Myocyte (in vitro differentiated cells): ENCODE measurements around the gene CLMN. TPM values are rescaled to one million over a fixed set of nuclear protein-coding genes. Genes with fewer than 3 reads are reported as not detected.

Experiments
- DNase-seq: peaks from one replicate; pipeline ENCODE4 v3.0.0-alpha.2; 2012; ENCODE audit warnings: low read depth
- total RNA-seq: library from RNA; depleted of rRNA; stranded (reverse); fragments of >200 nt; gene quantifications from 2 replicates; pipeline ENCODE4 v1.2.3, GENCODE V29; 2014

CLMN gene
- total RNA-seq, 1 donor from 2014 or later, result 0.99 TPM

- no peak for DNase-seq
These were observed 15.4 kb downstream of the CLMN start for GRCh38 chr14:95304342-95304741.

GRCh38 chr14:95303552-95303951 lies 16.2 kb downstream of the CLMN start:
- DNase-seq, result peak; percentile 25

DNA sequence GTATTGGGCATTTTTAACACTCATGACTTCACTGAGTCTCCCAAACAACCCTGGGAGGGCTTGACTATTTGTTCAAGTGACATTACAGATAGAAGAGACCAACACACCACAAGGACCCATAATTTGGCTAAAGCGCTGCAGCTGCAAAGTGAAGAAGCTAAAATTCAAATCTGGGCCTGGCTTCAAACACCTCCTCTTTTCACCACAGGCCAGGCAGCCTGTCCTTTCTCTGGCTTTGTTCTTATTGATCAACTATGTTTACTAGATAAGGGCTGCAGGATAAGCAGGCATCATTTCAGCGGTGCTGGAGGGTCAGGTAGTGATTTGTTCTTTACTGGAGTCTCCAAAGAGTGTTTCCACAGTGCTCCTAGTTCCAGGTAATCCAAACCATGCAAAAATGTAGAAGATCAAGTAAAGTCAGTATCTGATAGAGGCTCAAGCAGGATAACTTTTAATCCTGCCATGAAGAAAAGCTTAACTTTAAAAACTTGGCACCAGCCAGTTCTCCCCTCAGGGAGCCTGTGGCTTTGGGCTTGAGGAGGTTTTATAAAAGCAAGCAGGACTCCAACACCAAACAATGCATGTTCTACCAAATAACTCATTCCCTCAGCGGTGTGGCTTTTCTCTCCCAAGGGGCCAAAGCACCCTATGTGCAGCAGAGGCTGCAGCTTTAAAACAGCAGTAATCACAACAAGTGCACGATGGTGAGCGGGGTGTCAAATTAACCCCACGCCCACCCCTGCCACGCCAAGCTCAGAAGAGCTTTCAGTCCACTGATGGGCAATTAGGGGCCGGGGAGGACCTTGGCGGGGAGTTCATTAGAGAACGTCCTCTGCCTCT lies 16.8 kb downstream of the CLMN start:
- DNase-seq, result no peak

DNA sequence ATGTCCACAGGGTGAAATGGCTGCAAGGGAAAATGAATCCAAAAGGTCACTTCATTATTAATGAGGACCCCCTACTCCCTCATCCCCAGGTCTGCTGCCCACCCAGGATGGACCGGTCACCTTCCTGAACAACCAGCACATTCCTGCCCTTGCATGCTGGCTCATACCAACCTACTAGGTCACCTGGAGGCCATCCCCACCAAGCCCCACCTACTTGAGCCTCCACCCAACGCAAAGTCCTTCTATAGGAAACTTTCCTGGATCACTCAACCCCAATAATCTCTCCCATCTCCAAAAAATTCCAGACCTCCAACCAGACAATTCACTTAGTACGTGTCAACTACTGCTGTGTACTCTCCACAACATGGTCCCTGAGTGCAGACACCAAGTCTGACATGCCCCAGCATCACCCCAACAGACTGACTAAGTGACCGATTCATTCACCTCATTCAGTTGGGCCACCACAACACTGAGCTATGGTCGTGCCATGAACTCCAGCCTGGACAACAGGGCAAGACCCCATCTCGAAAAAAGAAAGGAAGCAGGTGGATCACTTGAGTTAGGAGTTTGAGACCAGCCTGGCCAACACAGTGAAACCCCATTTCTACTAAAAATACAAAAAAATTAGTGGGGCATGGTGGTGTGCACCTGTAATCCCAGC lies 18.1 kb downstream of the CLMN start:
- no peak for DNase-seq

DNA sequence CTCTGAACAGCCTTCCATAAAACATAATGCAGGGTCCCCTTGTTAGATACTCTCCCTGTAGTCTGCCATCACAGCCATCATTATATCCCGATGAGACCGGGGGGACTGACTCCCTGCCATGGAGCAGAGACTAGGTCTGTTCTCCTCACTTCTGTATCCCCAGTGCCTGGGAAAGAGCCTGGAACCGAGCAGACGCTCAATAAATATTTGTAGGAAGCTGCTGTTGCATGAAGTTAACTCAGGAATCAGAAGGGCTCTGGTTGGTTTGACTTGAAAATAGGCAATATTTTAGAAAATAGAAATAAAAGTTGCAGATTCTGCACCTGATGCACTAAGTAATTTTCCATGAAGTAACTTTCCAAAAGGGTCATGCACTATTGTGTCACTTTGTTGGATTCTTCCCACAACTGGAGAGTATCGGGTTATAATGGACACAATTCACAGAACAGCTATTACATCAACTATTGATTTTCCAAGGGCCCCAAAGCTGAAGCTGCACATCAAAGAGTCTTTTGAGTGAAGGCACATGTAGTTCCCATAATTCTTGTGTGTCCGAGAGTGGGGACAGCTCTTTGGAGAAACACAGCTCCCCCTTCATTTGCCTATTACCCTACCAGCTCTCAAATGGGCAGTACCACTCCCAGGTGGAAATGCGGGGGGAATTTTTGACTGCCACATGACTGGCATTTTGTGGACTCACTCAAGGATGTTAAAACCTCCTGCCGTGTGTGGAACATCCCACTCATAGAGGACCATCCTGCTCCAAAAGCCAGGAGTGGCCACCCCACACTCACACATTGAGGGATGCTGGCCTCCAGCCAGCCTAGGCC lies 18.8 kb downstream of the CLMN start:
- DNase-seq, result no peak

- DNase-seq, result no peak
These were observed 19.6 kb downstream of the CLMN start for GRCh38 chr14:95300002-95300696.

DNA sequence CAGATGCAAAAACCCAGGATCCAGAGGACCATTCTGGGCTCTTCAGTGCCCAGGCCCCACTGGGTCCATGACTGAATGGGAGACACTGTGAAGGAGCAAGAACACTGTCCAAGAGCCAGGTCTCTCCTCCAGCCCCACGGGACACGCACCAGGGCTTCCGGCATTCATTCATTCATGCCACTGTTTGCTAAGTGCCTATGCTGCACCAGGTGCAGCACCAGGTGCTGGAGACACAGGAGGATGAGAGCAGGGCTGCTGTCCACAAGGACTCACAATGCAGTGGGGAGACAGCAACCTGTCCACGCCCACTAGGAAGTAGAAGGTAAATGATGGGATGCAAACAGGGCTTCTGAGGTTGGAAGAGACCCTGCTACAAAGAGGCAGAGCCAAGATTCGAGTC lies 20.4 kb downstream of the CLMN start:
- DNase-seq, result no peak

DNA sequence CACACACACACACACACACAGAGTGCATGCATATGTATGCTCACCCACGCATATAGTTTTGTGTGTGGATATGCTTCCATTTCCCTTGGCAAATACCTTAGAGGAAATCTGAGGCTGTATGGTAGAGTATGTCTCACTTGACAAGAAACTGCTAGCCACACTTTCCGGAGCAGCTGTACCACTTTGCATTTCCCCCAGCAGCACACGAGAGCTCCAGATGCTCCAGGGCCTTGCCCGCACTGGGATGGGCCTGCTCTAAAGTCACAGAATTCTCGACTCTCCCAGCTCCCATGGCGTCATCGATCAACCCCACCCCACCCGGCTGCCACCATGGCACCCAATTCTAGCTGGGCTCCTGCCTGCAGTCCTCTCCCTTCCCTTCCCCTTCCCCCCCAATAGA lies 21.9 kb downstream of the CLMN start:
- no peak for DNase-seq

GRCh38 chr14:95296966-95297365 lies 22.7 kb downstream of the CLMN start:
- no peak for DNase-seq

- DNase-seq, result no peak
These were observed 23.9 kb downstream of the CLMN start for GRCh38 chr14:95295600-95296376.

- DNase-seq, result peak; percentile 55
These were observed 24.7 kb downstream of the CLMN start for GRCh38 chr14:95294834-95295599.

GRCh38 chr14:95294320-95294719 lies 25.4 kb downstream of the CLMN start:
- no peak for DNase-seq

DNA sequence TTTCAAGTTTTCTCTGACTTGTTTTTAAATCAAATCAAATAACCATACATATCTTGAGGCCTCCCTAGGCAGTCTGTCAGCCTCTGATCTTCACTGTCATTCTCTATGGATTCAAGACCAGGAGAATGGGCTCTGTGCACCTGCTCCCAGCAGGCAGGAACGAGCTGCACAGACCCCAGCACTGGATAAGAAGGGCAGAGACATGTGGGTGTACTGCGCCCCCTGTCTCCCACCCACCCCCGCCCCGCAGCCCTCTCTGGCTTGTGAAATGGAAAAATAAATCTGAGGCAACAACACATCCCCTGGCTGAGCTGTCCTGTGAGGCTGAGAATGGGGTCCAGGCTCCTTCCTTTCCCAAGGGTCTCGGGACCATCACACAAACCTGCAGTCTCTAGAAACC lies 26.3 kb downstream of the CLMN start:
- no peak for DNase-seq

DNA sequence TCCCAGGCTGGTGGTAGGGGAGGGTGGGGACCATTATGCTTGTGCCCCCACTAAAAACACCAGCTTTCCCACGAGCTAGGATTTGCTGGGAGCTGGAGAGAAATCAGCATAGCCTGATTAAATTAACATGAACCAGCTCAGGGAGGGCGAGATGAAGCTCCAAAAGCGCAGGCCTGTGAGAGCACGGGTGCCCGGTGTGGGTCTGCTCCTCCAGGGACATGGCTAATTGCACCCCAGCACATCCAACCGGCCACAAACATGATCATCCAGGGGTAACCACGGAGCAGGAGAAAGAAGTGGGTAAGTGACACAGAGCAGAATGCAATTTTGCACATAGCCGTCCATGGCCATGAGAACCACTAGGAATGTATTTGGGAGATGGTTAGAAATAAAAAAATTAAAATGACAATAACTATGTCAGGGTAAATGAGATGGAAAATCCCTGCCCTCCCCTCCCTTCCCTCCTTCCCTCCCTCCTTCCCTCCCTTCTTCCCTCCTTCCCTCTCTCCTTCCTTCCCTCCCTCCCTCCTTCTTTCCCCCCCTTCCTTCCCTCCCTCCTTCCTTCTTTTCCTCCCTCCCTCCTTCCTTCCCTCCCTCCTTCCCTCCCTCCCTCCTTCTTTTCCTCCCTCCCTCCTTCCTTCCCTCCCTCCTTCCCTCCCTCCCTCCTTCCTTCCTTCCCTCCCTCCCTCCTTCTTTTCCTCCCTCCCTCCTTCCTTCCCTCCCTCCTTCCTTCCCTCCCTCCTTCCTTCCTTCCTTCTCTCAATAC lies 26.9 kb downstream of the CLMN start:
- DNase-seq, result peak; percentile 36

DNA sequence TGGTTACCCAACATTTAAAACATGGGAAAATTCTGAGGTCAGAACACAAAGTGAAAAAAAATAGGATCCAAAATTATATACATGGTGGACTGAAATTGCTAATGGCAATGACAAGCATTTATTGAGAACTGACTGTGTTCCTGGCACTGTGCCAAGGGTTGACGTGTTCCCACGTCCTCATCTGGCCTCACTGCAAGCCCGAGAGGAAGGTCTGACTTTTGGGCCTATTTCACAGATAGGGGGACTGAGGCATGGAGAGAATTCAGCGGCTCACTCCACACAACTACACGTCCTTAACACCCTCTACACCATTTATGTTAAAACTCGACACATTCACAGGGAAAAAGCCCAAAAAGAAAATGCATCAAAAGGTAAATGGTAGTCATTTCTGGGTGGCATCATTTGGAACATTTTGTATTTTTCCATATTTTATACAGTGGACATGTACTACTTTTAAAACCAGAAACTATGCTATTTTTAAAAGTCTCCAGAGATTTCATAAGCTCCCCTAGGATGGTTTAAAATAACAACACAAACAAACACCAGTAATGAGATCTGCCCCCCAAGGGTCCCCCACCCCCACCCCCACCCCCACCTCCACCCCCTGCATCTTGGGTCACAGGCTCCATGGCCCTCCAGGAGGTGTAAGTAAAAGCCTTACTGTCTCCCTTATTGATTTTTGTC lies 27.7 kb downstream of the CLMN start:
- DNase-seq, result peak; percentile 37

DNA sequence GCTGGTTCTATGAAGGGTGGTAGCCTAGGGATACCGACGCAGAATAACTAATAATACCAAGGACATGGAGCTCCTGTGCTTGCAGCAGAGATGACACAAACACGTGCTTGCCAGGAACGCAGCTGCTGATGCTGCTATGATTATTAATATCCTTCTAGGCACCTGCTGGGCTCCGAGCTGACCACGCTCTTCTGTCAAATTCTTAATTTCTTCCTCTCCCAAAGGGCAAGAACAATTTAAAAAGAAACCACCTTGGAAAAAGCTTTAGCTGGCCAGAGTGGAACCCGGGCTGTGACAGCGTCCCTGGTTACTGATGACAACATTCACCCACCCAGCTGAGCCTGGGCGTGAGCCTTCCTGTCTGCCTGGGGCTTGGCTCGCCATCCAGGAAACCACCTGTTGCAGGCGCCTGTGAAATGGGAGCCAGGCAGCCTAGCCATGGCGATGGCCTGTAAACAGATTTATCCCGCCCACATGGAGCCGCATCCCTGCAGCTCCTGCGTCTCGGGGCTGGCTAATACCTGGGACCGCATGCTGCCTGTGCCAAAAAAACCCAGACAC lies 28.8 kb downstream of the CLMN start:
- DNase-seq, result peak; percentile 90

DNA sequence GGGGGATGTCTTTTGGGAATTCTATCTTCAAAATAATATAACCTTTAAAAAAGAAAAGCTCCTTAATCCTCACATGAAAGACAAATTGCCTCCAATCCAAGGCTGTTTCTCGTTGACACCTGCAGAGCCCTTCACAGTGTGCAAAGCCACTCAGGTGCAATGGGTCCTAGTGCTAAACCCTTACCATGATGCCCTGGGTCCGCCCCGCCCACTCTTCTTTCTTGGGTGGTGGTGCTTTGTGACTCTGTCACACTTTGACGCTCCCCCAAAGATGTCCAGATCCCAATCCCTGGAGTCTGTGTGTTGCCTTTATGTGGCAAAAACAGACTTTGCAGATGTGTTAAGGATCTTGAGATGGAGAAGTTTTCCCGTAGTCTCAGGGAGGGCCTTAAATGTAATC lies 29.7 kb downstream of the CLMN start:
- DNase-seq, result no peak
